ENCODE measurements around the gene ETV6.
"Not testable (repeated sequence)": the region's sequence is repeated elsewhere in the genome, so short reads cannot be mapped to it uniquely, and the experiment has no call there.

The ETV6 gene

GRCh38 chr12:11888029-11888428 lies 238.6 kb downstream of the ETV6 start:
- no peak for DNase-seq (ENCODE audit: low spot score)

- DNase-seq (ENCODE audit: low spot score): no peak
Observed at GRCh38 chr12:11891346-11891745, 241.9 kb downstream of the ETV6 start.

- DNase-seq (ENCODE audit: low spot score): no peak
Observed at GRCh38 chr12:11891754-11892386, 242.4 kb downstream of the ETV6 start.

- no peak for DNase-seq (ENCODE audit: low spot score)
Observed at GRCh38 chr12:11893998-11894397, 244.5 kb downstream of the ETV6 start.

- DNase-seq (ENCODE audit: low spot score): no peak
Observed at GRCh38 chr12:11894890-11895289, 245.4 kb downstream of the ETV6 start.

- DNase-seq (ENCODE audit: low spot score): no peak
Observed at GRCh38 chr12:11895421-11896078, 246.1 kb downstream of the ETV6 start.

GRCh38 chr12:11896417-11896929 lies 247.0 kb downstream of the ETV6 start:
- no peak for DNase-seq (ENCODE audit: low spot score)

GRCh38 chr12:11897923-11898322 lies 248.4 kb downstream of the ETV6 start:
- DNase-seq (ENCODE audit: low spot score): no peak

GRCh38 chr12:11901701-11902524 lies 252.4 kb downstream of the ETV6 start:
- DNase-seq (ENCODE audit: low spot score): no peak

GRCh38 chr12:11902525-11902875 lies 253.0 kb downstream of the ETV6 start:
- no peak for DNase-seq (ENCODE audit: low spot score)

- DNase-seq (ENCODE audit: low spot score): no peak
Observed at GRCh38 chr12:11904124-11904523, 254.7 kb downstream of the ETV6 start.

- DNase-seq (ENCODE audit: low spot score): no peak
Observed at GRCh38 chr12:11905534-11905933, 256.1 kb downstream of the ETV6 start.

- no peak for DNase-seq (ENCODE audit: low spot score)
Observed at GRCh38 chr12:11906286-11906935, 256.9 kb downstream of the ETV6 start.

- no peak for DNase-seq (ENCODE audit: low spot score)
Observed at GRCh38 chr12:11907625-11908024, 258.2 kb downstream of the ETV6 start.

- not testable (repeated sequence) for DNase-seq (ENCODE audit: low spot score)
Observed at GRCh38 chr12:11909406-11909805, 259.9 kb downstream of the ETV6 start.

- DNase-seq (ENCODE audit: low spot score): no peak
Observed at GRCh38 chr12:11916113-11916512, 266.6 kb downstream of the ETV6 start.

GRCh38 chr12:11916771-11917170 lies 267.3 kb downstream of the ETV6 start:
- no peak for DNase-seq (ENCODE audit: low spot score)

- no peak for DNase-seq (ENCODE audit: low spot score)
Observed at GRCh38 chr12:11917501-11917900, 268.0 kb downstream of the ETV6 start.

GRCh38 chr12:11920231-11920630 lies 270.8 kb downstream of the ETV6 start:
- DNase-seq (ENCODE audit: low spot score): no peak

GRCh38 chr12:11922361-11922760 lies 272.9 kb downstream of the ETV6 start:
- DNase-seq (ENCODE audit: low spot score): no peak

GRCh38 chr12:11923067-11923466 lies 273.6 kb downstream of the ETV6 start:
- DNase-seq (ENCODE audit: low spot score): no peak

GRCh38 chr12:11927286-11927935 lies 277.9 kb downstream of the ETV6 start:
- no peak for DNase-seq (ENCODE audit: low spot score)
